Measurements from ENCODE around the gene NOTCH2. TPM values are rescaled to one million over a fixed set of nuclear protein-coding genes. Genes with fewer than 3 reads are reported as not detected.

NOTCH2 gene
- total and polyA plus RNA-seq, 9 donors: 21.3 to 149 (median 105) TPM

DNA sequence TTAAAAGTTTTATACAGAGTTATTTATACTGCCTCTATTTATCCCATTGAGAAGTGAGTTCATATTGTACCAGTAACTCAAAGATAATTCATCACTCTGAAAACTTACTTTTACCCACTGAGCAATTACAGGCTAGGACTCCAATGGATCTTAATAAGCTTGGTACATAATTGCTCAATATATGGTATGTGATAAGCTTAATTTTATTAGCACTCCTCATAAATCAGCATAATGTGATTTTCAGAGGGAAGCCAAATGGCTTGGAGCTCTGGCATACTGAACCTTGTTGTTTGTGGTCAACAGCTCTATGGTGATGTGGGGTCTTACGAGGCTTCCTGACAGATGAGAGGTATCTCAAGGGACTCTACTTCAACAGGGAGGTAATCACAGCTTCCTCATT lies 199.5 kb downstream of the NOTCH2 start:
- H3K27ac ChIP-seq: no peak overlapping the region
- no peaks in the 10 kb centered on the region for H3K27me3 ChIP-seq
- H3K9me3 ChIP-seq: no peaks in the 10 kb centered on the region
- no peaks in the 10 kb centered on the region for H3K36me3 ChIP-seq
- DNase-seq: no peak
- peaks cover 2% of the 10 kb centered on the region for H3K4me1 ChIP-seq (ENCODE audit: insufficient read depth)
- intact Hi-C loops (cut with DNase I): no loop called here
- WGBS, 3 donors: 78 to 89% (median 85%) methylated on average over 1 of the region's 1 CpG
- no peak overlapping the region for H3K4me3 ChIP-seq
- TF ChIP-seq EP300 (IDR thresholded peaks at IDR 0.05): no peak
- TF ChIP-seq, protein P1, sequence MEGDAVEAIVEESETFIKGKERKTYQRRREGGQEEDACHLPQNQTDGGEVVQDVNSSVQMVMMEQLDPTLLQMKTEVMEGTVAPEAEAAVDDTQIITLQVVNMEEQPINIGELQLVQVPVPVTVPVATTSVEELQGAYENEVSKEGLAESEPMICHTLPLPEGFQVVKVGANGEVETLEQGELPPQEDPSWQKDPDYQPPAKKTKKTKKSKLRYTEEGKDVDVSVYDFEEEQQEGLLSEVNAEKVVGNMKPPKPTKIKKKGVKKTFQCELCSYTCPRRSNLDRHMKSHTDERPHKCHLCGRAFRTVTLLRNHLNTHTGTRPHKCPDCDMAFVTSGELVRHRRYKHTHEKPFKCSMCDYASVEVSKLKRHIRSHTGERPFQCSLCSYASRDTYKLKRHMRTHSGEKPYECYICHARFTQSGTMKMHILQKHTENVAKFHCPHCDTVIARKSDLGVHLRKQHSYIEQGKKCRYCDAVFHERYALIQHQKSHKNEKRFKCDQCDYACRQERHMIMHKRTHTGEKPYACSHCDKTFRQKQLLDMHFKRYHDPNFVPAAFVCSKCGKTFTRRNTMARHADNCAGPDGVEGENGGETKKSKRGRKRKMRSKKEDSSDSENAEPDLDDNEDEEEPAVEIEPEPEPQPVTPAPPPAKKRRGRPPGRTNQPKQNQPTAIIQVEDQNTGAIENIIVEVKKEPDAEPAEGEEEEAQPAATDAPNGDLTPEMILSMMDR (IDR thresholded peaks at IDR 0.05): no peak
- TF ChIP-seq POLR2A (IDR thresholded peaks at IDR 0.05): no peak

DNA sequence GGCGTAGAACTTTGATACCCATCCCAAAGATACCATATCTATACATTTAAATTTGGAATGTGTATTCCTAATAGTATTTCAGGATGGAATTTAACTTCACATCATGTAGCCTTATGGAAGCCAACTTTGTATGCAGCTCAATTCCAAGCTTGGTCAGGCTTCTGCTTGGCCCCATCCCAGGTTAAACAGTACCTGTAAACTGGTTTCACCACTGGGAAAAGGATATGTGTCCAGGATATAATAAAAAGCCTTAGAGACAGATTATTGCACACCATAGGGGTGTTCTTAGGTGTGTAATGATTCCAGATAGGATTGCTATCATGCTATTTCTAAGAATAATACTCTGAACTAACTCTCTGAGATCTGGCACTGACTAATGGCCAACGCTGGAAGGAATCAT lies 201.3 kb downstream of the NOTCH2 start:
- no peak overlapping the region for H3K27ac ChIP-seq
- no peak for DNase-seq
- H3K36me3 ChIP-seq: no peaks in the 10 kb centered on the region
- intact Hi-C loops (cut with DNase I): no loop called here
- no peaks in the 10 kb centered on the region for H3K4me1 ChIP-seq (ENCODE audit: insufficient read depth)
- no peak for TF ChIP-seq EP300 (IDR thresholded peaks at IDR 0.05)
- TF ChIP-seq POLR2A (IDR thresholded peaks at IDR 0.05): no peak
- TF ChIP-seq, protein P1 (IDR thresholded peaks at IDR 0.05): no peak
- H3K4me3 ChIP-seq: no peak overlapping the region
- 73 to 93% (median 83%) methylated on average over 2 of the region's 2 CpGs for WGBS, 3 donors
- no peaks in the 10 kb centered on the region for H3K9me3 ChIP-seq
- no peaks in the 10 kb centered on the region for H3K27me3 ChIP-seq

DNA sequence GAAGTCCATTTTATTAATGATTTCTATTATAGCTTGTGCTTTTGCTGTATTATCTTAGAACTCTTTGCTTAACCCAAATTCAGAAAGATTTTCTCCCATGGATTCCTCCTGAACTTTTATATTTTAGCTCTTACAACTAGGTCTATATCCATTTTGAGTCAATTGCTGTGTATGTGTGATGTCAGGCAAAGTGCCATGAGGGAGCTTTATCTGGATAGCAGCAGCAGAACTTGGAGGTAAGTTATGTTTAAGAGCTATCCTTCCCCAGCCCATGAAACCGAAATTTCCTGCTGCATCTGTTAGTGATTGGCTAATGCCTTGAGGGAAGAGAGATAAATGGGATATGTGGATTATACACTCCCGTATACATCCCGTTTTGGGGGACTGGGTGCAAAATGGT lies 203.0 kb downstream of the NOTCH2 start:
- no peaks in the 10 kb centered on the region for H3K27me3 ChIP-seq
- H3K4me1 ChIP-seq (ENCODE audit: insufficient read depth): no peaks in the 10 kb centered on the region
- H3K36me3 ChIP-seq: no peaks in the 10 kb centered on the region
- no peaks in the 10 kb centered on the region for H3K9me3 ChIP-seq
- H3K27ac ChIP-seq: no peak overlapping the region
- DNase-seq: no peak
- intact Hi-C loops (cut with DNase I): no loop called here
- WGBS, 3 donors: 58 to 63% (median 62%) methylated on average over 3 of the region's 3 CpGs
- H3K4me3 ChIP-seq: no peak overlapping the region
- TF ChIP-seq POLR2A (IDR thresholded peaks at IDR 0.05): no peak
- no peak for TF ChIP-seq EP300 (IDR thresholded peaks at IDR 0.05)
- TF ChIP-seq, protein P1 (IDR thresholded peaks at IDR 0.05): no peak

DNA sequence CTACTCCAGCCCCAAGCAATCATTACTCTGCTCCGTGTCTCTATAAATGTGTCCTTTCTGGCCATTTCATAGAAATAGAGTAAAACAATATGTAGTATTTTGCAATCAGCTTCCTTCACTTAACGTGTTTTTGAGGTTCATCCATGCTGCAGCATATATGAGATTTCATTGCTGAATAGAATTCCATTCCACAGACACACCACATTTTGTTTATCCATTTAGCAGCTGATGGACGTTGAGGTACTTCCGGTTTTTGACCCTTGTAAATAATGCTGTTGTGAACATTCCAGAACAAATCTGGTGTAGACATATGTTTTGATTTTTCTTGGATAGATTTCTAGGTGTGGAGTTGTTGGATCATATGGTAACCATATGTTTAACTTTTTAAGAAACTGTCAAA lies 203.8 kb downstream of the NOTCH2 start:
- Histone ChIP-seq H3K36me3 (no peaks in the 10 kb centered on the region), H3K27ac (no peak overlapping the region), H3K4me3 (no peak overlapping the region), H3K9me3 (no peaks in the 10 kb centered on the region), H3K27me3 (no peaks in the 10 kb centered on the region), H3K4me1 (ENCODE audit: insufficient read depth) (no peaks in the 10 kb centered on the region)
- 35 to 48% (median 39%) methylated on average over 4 of the region's 4 CpGs for WGBS, 3 donors
- no peak for TF ChIP-seq EP300 (IDR thresholded peaks at IDR 0.05)
- TF ChIP-seq POLR2A (IDR thresholded peaks at IDR 0.05): no peak
- TF ChIP-seq, protein P1 (IDR thresholded peaks at IDR 0.05): no peak
- intact Hi-C loops (cut with DNase I): no loop called here
- DNase-seq: no peak

DNA sequence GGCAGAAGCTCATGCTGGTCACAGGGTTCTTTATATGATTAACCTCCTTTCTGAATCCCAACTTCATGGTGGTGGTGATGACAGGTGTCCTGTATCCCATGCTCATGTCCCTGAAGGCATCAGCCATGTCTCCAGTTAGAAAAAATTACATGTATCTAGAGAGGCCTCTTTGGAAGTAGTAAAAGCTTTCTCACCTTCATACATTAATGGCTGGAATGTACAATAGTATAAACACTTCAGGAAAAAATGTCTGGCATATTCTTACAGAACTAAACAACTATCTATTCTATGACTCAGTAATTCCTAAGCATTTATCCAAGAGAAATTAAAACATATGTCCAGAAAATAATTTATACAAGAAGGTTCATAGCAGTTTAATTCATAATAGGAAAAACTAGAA lies 207.2 kb downstream of the NOTCH2 start:
- no peaks in the 10 kb centered on the region for H3K4me1 ChIP-seq (ENCODE audit: insufficient read depth)
- intact Hi-C loops (cut with DNase I): no loop called here
- no peaks in the 10 kb centered on the region for H3K9me3 ChIP-seq
- no peak overlapping the region for H3K27ac ChIP-seq
- no peak overlapping the region for H3K4me3 ChIP-seq
- H3K27me3 ChIP-seq: no peaks in the 10 kb centered on the region
- no peaks in the 10 kb centered on the region for H3K36me3 ChIP-seq
- TF ChIP-seq, protein P1 (IDR thresholded peaks at IDR 0.05): no peak
- DNase-seq: no peak

All from ovary (tissue), 9 donors.